Peyer's patch (tissue), 4 donors: ENCODE data around the gene PCSK1.

Source experiments
- POLR2A ChIP-seq, 2 donors: fragments of 450-650 bp; IDR thresholded peaks; one replicate each; pipeline ENCODE4 v1.5.1; 2017; ENCODE audit warnings: antibody characterized with exemption in 2 of 2, mild to moderate bottlenecking in 2 of 2, moderate library complexity in 2 of 2
- TF ChIP-seq, protein P1 (sequence below), 6 experiments: fragments of 450-650 bp in 4 of 6; fragments of 200-600 bp in 2 of 6; sonication (generic) in 1 of 6; IDR thresholded peaks; one replicate each; pipeline ENCODE4 v1.5.1; 2017 to 2019; ENCODE audit warnings: antibody characterized with exemption in 6 of 6, mild to moderate bottlenecking in 3 of 6, moderate library complexity in 1 of 6

DNA sequence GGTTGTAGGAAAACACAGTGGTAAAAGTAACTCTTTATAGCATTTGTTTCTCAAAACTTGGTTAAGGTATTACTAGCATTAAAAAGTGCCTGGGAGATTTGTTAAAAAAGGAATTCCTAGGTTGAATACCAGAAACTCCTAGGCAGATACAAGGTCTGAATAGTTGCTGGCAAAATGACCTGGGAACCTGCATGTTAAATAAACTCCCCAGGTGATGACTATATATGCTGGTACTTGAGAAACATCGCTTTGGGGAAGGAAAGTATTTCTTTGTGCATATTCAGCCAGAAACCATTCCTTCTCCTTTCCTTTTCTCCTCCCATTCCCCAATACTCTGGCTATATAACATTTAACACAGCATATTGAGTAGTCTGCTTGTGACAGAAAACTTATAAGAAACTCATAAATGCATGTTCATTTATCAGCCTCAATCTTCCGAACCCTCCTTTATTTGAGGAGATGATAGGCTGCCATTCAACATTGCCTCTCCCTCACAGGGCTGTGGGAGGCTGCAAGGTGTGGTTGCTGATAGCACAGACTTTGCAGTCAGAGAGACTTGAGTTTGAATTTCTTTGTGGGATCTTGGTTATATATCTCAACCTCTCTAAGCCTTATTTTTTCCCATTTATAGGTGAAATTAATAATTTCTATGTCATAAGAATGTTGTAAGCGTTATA, 28.7 kb downstream of the PCSK1 start:
- TF ChIP-seq, protein P1, sequence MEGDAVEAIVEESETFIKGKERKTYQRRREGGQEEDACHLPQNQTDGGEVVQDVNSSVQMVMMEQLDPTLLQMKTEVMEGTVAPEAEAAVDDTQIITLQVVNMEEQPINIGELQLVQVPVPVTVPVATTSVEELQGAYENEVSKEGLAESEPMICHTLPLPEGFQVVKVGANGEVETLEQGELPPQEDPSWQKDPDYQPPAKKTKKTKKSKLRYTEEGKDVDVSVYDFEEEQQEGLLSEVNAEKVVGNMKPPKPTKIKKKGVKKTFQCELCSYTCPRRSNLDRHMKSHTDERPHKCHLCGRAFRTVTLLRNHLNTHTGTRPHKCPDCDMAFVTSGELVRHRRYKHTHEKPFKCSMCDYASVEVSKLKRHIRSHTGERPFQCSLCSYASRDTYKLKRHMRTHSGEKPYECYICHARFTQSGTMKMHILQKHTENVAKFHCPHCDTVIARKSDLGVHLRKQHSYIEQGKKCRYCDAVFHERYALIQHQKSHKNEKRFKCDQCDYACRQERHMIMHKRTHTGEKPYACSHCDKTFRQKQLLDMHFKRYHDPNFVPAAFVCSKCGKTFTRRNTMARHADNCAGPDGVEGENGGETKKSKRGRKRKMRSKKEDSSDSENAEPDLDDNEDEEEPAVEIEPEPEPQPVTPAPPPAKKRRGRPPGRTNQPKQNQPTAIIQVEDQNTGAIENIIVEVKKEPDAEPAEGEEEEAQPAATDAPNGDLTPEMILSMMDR (IDR thresholded peaks at IDR 0.05) = no peak
- TF ChIP-seq POLR2A (IDR thresholded peaks at IDR 0.05) = no peak
